Measurements from ENCODE around the gene LRRC74B.
A peak's percentile ranks its signal among the peaks of the same experiment; 100 is the strongest.
"Not testable (repeated sequence)": the region's sequence is repeated elsewhere in the genome, so short reads cannot be mapped to it uniquely, and the experiment has no call there.

The LRRC74B gene

DNA sequence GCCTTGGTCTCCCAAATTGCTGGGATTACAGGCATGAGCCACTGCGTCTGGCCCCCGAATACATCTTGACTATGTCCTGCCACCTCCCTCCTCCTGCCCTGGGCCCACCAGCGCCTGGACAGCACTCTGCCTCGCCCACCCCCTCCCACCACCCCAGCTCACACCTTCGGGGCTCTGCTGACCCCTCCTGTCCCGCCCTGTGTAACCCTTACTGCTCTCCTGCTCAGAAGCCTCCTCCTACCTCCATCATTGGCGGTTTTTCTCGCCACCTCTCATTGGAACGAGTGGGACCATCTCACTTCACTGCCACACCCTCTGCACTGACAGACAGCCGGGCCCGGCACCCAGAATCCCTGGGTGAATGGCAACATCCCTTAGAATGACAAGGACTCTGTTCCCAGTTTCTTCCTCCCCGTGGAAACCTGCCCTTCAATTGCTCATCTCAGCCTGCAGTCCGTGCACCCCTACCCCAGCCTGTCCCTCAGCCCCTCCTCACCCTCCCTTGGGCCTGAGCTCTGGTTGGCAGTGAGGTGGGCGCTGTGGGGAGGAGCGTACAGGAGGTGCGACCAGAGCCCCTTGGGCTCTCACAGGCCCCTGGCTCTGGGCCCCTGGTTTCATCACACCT is 32.2 kb downstream of the LRRC74B start:
- no peak for DNase-seq

DNA sequence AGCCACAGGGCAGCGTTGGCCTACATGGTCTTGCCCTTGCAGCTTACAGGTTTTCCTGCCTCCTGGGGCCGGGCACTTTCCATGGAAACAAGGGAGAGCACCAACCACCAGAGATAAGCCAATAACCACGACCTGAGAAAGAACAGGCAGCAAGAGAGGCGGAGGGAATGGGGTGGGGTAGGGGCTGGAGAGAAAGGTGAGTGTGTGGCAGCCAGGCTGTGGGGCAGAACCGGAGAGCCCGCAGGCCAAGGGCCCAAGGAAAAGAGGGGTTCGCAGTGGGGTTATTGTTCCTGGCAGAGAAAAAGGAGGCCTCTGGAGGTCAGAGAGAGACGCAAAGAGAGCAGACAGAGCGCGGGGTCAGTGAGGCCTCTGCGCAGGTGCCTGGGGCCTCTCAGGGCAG is 33.2 kb downstream of the LRRC74B start:
- DNase-seq = no peak

- no peak for DNase-seq
These were observed 33.7 kb downstream of the LRRC74B start for GRCh38 chr22:21079493-21079892.

- no peak for DNase-seq
These were observed 34.8 kb downstream of the LRRC74B start for GRCh38 chr22:21080435-21081137.

- DNase-seq = no peak
These were observed 36.5 kb downstream of the LRRC74B start for GRCh38 chr22:21082248-21082647.

- DNase-seq = no peak
These were observed 41.4 kb downstream of the LRRC74B start for GRCh38 chr22:21087119-21087518.

DNA sequence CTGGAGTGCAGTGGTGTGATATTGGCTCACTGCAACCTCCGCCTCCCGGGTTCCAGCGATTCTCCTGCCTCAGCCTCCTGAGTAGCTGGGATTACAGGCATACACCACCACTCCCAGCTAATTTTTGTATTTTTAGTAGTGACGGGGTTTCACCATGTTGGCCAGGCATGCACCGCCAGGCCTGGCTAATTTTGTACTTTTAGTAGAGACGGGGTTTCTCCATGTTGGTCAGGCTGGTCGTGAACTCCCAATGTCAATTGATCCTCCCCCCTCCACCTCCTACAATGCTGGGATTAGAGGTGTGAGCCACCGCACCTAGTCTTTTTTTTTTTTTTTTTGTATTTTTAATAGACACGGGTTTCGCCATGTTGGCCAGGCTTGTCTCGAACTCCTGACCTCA is 42.2 kb downstream of the LRRC74B start:
- not testable (repeated sequence) for DNase-seq

DNA sequence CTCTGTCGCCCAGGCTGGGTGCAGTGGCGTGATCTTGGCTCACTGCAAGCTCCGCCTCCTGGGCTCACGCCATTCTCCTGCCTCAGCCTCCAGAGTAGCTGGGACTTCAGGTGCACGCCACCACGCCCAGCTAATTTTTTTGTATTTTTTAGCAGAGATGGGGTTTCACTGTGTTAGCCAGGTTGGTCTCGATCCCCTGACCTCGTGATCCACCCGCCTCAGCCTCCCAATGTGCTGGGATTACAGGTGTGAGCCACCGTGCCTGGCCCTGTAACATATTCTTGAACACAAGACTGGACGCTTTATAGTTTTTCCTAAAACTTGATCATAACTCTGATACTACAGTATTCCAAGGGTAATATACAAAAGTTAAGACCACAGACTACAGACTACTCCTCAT is 45.5 kb downstream of the LRRC74B start:
- not testable (repeated sequence) for DNase-seq

GRCh38 chr22:21092797-21093554 is 47.2 kb downstream of the LRRC74B start:
- no peak for DNase-seq

DNA sequence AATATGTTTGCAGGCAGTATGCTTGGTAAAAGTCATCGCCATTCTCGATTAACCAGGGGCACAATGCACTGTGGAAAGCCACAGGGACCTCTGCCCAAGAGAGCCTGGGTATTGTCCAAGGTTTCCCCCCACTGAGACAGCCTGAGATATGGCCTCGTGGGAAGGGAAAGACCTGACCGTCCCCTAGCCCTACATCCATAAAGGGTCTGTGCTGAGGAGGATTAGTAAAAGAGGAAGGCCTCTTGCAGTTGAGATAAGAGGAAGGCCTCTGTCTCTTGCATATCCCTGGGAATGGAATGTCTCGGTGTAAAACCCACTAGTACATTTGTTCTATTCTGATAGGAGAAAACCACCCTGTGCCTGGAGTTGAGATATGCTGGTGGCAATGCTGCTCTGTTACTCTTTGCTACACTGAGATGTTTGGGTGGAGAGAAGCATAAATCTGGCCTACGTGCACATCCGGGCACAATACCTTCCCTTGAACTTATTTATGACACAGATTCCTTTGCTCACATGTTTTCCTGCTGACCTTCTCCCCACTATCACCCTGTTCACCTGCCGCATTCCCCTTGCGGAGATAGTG is 47.9 kb downstream of the LRRC74B start:
- not testable (repeated sequence) for DNase-seq

DNA sequence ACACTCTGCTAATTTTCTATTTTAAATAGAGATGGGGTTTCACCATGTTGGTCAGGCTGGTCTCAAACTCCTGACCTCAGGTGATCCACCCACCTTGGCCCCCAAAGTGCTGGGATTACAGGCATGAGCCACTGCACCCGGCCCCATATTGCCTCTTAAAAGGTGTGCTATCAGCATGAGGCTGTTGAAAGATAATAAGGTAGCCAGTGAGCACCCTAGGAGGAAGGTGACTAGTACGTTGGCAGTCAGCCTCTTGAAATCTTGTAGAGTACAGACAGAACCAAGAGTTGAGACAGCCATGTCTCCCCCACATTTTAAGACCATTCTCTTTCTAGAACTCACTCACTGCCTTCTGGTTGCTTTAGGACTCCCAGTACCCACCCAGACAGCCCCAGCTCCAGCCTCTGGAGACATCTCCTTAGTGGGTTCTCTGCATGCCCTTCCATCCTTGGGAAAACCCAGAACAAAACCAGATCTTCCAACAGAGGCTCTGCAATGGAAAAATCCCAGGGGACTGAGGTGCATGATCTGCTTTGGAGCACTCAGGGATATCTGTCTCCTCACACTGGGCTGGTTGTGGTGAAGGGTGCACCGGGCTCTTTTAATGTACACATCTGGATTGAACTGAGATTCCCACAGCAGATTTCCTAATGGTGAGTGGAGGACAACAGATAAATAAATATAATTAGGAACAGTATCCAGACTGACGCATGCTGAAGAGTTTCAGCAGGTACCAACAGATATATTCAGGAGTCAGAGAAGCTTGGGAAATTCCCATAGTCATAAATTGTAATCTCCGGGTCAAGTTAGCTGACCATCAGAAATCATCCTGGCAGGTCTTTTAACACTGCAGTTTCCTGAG is 49.4 kb downstream of the LRRC74B start:
- DNase-seq = no peak

- no peak for DNase-seq
These were observed 50.0 kb downstream of the LRRC74B start for GRCh38 chr22:21095773-21096107.

- not testable (repeated sequence) for DNase-seq
These were observed 51.1 kb downstream of the LRRC74B start for GRCh38 chr22:21096878-21097277.

GRCh38 chr22:21098099-21098671 is 52.4 kb downstream of the LRRC74B start:
- DNase-seq = no peak

- DNase-seq = no peak
These were observed 53.8 kb downstream of the LRRC74B start for GRCh38 chr22:21099578-21099977.

DNA sequence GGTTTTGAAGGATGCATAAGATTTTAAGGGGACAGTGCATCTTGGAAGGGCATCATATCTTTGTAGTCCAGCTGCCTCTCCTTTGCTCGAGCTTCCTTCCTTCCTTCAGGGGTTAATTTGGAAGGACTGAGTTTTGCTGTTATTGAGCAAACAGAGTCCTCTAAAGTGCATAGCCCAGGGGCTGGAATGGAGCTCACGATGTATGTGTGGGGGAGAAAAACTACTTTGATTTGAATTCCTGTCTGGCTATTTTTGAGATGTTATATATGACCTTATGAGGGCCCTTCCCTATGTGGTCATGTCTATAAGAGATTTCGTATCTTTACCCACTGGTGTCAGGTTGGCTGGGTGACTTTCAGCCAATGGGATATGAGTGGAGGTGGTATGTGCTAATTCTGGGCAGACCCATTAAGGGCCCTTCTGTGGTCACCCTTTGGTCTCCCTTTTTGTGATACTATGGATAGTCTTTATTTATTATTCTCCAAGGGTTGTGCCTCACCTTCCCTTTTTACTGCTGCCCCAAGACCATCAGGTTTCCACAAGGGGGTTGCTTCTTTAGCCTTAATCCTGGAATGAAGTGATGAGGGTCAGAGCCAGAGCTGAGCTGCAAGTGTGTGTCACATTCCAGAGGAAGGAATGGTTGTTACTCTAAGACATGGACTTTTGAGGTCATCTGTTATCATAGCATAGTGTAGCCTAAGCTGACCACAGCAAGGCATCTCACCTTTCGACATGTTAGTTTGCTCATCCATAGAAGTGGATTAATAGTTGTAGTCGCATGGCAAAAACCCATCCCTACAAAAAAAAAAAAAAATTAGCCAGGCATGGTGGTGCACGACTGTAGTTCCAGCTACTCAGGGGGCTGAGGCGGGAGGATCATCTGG is 54.6 kb downstream of the LRRC74B start:
- DNase-seq = no peak

DNA sequence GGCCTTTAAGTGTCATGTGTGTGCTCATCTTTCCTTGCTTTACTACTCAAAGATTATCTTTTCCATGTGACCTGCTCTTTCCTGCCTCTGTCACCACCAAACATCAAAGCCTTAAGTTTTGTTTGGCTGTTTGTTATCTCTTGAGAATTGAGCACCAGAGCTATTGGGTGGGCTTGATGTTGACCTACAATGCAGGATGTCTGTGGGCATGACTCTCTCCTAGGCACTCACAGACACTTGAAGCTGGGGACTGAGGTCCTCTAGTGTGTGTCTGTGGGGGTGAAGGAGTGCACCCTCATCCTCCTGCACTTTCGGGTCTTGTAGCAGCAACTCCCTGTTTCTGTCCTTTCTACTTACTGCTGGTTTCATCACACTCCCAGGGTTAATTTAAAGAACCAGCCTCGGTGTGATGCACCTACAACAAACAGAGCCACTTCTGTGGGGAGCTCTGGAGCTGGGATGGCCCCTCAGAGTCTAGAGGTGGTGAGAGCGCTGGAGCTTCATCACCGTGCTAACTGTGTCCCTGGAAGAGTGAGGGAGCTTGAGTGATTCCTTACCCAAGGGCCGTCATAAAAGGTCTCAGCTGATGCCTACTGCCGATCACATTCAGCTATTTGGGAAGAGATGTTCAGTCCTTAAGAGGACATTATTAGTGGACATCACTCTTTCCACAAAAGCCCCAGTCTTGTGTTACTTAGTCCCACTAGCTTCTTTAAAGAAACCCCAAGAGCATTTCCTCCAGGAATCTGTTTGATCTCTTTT is 56.3 kb downstream of the LRRC74B start:
- no peak for DNase-seq

DNA sequence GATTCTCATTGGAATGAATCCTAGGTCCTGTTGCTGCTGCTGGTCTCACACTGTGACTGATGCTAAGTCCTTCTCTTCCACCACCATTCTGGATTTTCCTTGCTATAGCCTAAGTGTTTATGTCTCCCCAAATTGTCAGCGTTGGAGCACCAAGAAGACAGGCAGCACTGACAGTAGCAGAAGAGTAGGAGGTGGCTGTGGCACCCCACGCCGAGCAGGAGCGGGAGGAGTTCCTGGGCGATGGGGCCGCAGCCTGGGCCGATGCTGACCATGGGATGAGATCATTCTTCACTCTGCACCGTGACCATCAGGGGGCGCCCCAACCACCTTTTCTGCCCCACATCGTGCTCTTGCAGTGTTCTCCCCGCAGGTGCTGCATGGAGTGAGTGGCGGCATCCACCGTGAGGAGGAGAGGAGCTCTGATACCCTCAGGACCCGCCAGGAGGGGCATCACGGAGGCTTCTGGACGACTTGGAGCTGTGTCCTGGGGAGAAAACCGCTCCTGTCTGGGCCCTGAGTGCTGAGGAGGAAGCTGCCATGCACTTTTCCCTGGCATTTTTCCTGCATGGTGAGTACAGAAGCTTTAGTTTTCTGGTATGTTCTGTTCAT is 57.0 kb downstream of the LRRC74B start:
- peak; percentile 49 for DNase-seq

DNA sequence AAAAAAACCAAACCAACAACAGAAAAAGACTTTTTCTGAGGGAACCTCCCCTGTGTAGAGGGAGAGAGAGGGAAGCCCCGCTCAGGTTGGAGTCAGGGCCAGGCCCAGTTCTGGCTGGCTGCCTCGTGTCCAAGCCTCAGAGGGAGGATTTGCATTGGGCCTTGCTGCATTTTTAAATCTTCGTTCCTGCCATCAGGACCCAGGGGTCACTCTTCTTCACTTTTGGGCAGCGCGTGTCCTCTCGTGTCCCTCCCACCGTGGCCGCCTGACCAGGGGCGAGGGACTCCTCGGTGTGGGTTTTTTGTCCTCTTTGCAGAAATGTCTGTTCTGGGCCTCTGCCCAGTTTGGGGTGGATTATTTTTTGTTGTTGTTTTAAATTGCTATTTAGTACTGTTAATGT is 57.9 kb downstream of the LRRC74B start:
- no peak for DNase-seq

Measured in fibroblast of skin of scalp (primary cell).